Right renal pelvis (tissue), 4 donors: ENCODE measurements around the gene COL23A1. TPM values are rescaled to one million over a fixed set of nuclear protein-coding genes. Genes with fewer than 3 reads are reported as not detected.

ENCODE experiments used
- DNase-seq, 4 donors: peaks; one replicate each; pipeline ENCODE4 v3.0.0-alpha.2; 2013; ENCODE audit warnings: low read depth in 4 of 4, low spot score in 3 of 4, missing footprints in 1 of 4
- polyA plus RNA-seq, 4 donors: library from polyadenylated mRNA; unstranded; fragments of 120-200 nt; gene quantifications; one replicate each; pipeline ENCODE4 v1.2.1, GENCODE V29; 2013; ENCODE audit not compliant: insufficient read length in 4 of 4

The COL23A1 gene
- polyA plus RNA-seq, 4 donors: 5.7 to 8.2 (median 6.4) TPM

DNA sequence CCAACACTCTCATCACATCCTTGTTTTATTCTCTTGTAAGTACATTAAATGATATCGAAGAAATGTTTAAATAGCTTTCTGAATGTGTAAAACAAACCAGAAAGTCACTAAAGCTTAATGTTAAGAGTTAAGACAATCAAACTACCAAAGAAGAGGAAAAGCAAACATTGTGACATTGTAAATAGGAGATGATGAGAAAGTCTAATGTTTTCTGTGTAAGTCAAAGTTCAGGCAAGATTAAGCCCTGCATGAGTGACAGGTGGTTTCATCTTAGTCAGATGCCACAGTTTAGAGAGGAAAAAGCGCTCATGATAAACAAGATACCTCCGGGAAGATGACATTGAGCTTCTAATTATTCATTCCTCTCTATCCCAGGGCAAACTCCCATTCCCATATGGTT lies 306.7 kb downstream of the COL23A1 start:
- no peak for DNase-seq

DNA sequence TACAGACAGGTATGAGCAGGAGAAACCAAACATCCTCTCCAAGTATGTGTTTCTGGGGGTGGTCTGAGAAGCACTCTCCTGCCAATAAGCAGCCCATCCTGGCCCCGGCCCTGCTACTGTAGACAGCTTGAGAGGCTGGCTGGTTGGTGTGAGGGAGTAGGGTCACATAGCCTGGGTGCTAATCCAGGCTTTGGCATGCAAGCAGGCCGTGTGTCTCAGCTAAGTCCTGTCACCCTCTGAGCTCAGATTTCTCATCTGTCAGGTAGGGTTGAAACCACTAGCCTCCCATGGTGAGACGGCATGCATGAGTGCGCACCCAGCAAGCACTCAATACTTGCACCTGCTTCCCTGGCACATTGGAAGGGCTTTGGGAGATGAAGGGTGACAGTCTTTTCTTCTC lies 307.8 kb downstream of the COL23A1 start:
- DNase-seq: no peak

DNA sequence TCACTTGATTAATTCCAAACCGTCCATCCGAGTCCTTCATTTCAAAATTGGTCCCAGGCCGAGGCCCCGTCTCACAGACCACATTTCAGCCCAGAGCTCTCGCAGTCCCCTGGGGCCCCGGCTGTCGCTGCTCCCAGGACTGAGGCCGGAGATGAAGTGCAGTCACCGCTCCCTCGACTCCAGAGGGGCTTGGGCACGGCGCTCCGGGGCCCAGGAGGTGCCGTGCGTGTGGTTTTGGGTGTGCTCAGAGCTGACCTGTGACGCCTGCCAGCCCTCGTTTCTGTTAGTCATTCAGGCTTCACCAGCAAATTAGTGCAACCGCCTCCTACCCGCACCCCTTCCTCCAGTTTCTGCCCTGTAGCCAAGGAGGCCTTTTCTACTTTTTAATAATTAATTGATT lies 308.9 kb downstream of the COL23A1 start:
- DNase-seq: no peak

DNA sequence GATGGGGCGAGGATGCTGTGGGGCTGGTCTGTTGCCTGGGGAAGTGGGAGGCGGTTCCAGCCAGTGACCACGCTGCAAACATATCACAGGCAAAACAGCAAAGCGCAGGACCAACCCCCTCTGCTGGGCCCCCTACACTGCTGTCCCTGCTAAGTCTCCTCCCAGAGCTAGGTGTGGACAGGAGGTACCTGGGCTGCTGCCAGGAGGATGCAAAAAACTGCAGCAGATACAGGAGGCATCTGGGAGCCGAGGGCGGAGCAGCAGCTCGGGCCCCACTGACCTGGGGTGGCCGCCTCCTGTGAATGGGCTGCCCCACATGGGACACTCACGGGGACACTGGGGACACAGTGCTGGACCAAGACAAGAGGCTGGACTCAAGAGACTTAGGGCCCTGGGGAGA lies 309.6 kb downstream of the COL23A1 start:
- no peak for DNase-seq

DNA sequence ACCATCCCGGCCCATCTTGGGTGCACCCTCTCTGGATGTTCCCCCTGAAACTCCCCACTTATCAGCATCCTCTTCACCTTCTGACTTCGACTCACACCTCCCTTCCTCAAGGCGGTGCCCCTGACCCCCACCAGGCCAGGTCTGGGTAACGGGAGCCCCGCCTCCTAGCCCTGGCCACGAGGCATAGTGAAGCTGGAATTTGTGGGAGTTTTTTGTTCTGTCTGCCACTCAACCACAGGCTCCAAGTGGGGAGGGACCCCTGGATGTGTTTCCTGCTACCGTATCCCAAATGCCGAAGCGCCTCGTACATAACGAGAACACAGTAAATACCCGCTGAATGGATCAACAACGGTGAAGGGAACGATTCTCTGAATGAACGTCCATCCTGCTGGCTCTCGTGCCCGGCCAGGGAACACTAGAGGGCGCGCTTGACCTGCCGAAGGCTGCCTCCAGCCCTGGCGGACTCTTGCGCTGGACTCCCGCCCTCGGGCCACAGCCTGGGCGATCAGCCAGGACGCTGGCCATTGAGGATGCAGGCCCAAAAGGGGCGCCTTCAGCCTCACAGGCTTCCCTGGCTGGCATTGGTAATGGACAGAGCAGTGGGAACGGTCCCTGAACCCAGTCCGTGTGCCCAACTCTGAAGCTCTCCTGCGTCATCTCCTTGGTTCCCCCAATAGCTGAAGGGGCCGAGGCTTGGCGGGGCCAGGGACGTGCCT lies 310.3 kb downstream of the COL23A1 start:
- DNase-seq: peak; percentile 63 to 79 (median 72)

DNA sequence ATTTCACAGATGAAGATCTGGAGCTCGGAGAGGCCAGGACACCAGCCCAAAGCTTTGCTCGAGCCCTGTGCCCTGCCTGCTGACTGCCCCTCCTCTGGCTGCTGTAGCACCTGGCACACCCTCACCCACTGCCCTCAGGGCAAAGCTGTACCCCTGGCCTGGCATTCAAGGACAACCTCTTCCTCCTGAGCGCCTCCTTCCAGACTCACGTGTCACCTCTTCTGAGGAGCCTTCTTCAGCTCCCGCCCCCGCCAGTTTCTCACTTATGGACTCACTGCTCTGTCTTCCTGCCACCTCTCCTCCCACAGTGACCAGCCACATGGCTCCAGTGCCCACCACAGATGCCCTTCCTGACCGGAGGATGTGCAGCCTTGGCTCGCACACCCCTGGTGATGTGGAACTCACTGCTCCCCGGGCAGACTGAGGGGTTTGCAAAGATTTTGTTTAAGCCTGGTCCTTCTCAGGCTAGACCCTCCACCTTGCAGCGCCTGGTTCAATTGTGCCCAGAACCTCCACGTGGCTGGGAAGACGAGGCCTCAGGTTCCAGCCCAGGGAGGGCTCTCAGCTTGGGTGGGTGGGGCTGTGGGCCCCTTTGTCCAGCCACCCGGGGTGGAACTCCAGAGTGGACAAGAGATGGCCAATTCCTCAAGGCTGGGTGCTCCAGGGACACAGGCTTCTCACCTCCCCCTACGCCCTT lies 311.0 kb downstream of the COL23A1 start:
- no peak for DNase-seq

DNA sequence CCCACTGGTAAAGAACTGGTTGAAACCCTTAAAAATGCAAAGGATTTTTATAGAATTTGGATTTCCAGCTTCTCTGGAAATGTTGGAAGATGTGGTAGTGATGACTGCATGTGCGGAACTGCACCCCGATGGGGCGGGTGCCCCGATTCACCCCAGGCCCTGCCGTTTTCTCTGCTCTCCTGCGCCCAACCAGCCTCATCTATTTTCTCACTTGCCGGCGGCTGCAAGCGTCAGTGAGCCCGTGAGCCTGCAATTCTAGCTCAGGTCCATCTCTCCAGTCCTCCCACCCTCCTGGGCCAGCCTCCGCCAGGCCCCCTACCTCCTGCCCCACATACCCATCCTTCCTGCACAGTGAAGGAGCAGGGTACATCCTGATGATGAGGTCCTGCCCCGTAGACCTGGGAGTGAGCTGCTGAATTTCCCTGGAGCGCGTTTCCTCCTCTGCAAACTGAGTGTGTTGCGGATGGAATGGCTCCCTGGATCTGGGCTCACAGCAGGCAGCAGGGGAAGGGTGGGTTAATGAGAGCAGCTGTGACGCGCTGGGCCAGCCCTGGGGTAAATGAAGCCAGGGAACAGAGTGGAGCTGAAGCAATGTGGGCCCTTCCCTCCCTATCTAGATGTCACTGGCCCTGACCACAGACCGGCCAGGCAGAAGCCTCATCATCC lies 311.7 kb downstream of the COL23A1 start:
- DNase-seq: no peak

DNA sequence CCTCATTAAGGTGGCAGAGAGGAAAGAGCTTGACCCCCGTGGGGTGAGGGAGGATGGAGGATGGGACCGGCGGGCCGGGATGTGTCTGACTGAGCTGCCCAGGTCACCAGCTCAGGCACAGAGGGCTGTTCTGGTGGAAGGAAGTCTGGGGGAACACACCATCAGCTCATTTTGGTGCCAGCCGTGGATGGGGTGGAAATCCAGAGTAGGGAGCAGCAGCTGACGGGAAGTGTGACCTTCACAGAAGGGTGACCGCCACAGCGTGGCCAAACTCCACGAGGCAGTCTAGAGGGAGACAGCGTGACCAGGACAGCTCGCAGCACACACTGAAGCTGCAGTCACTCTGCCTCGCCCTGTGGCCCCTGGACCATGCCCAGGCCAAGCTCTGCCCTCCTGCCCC lies 312.3 kb downstream of the COL23A1 start:
- no peak for DNase-seq

DNA sequence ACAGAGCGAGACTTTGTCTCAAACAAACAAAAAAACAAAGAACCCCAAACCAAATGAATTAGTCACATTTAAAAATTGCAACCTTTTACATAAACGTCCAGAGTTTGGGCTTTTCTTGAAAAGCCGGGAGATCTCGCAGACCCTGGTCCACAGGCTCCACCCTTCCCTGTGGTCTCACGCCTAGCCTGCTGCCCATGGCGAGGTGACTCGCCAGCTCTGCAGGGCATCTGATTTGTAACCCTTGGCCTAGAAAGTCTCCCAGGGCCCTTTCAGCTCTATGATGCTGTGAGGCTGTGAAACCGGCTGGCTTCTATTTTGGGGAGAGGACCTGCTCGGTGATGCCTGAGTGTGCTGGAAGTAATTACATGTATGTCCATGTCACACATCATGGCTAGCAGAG lies 312.8 kb downstream of the COL23A1 start:
- DNase-seq: no peak

DNA sequence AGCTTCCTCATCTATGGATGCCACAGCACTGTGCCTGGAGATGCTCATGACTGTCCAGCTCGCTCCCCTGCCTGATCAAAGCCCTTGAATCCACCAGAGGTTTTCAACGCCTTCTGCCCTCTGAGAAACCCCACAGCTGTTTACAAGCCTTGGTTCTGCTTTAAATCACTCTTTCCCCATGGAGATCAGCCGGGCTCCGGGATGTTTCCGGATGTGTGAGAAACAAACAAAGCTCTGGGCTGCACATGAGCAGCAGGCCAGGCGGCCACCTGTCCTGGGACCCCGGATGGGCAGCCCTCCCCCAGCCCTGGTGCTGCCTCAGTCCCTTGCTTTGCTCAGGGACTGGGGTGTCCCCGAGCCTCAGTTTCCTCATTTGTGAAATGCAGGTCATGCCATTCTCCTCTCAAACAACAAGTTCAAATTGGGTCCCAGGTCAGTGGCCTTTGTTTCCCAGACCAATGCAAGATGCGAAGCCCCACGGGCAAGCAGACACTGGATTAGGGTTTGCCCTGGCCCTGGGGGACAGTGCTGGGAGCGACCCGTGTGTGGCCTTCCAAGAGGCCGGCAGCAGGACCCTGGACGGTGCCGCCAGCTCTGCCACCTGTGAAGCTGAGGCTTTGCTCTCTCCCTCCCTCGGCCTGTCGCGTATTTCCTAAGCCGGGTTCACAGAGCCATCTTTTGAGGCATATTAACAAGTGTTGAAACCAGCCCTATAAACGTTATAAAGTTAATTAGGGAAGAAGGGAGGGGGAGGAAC lies 315.2 kb downstream of the COL23A1 start:
- no peak for DNase-seq

DNA sequence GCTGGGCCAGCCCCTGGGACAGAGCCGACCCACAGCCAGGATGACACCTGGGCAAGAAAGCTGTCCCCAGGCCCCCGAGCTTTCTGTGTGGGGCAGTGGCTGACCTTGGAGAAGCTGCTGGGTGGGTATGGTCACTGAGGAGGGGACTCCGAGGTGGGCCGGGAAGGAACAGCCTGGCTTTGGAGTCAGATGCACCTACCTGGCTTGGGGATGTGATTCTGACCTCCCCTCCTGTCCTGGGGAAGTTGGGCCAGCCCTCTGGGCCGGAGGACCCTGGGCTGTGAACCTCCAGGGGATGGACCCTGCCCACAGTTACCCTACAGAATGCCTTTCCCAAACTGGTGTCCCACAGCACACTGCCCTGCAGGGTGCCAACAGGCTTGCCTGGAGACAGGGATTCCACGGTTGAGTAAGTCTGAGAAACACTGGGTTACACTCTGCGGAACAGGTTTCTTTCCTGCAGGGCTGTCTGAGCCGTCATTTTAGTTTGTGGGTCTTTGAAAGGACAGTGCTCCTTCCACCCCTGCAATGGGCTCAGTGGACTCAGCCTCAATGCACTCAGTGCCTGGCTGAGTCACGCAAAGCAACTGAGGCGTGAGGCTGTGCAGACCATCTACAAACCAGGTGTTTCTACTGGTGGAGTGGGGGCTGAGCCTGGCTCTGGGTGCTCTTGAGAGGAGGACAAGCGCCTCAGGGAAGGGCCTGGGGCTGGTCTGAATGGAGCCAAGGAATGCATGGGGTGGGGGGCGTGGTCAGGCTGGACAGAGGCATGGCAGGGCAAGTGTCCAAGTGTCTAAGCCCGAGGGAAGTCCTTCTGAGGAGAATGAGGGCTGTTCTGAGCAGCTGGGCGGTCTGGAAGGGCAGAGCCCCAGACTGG lies 316.3 kb downstream of the COL23A1 start:
- no peak for DNase-seq

DNA sequence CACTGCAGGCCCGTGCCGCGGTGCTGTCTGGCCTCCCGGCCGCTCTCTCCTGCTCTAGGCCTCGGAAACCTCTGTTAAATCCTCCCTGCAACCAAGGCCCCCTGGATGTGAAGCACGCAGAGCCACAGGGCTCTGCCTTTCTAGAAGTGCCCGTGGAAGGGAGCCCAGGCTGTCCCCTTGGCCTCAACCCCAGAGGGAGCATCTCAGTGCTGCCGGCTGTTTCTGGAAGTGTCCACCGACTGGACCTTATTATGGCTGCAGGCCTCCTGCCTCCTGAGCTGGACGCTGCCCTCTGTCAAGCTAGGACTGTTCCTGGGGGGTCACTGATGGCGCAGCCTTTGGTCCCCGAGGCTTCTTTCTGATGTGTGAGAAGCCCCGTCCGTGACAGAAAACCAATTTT lies 317.2 kb downstream of the COL23A1 start:
- no peak for DNase-seq

DNA sequence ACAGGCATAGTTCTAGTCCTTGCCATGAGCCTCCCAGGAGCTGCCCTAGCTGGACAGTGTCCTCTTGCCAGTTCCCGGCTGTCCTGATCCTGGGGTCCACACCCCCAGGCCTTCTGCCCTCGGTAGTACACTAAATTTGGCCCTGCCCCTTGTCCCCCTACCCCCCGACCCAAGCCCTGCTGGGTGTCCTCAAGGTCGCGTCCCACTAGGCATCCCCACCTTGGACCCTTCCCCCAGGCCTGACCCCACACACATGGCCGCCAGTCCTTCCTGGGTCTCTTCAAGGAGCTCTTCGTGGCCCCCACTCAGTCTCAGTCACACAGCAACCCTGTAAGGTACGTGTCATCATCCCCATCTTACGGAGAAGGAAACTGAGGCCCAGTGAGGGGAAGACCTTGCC lies 317.6 kb downstream of the COL23A1 start:
- DNase-seq: no peak

DNA sequence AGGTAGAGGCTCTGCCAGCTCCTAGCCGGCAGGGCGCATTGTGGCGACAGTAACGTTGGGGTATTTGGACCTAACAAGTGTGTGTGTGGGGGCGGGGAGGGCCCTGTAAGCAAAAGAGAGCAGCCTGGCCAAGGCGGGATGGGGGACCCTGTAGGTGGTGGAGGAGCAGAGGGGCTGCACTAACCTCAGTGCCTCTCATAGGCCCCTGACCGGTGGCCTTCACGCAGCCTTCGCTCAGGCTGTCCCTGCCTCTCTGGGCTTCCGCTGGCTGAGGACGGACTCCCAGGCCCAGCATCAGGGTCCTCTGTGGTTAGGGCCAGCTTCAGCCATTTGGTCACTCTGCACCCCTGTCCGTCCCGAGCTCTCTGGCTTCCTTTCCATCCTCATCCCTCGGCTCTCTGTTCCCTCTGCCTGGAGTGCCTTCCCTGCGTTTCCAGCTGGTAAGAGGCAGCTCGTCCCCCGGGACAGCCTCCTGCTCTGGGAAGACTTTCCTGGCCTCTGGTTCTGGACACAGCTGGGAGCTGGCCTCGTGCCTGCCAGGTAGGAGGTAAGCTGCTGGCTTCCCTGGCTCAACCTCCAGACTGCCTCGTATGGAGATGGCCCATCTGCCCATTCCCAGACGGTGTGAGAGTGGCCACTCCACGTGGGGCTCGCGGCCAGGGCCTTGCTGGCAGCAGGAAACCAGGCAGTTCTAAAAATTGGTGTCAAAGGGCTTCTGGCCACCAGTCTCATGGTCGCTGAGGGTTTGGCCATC lies 318.3 kb downstream of the COL23A1 start:
- DNase-seq: no peak

DNA sequence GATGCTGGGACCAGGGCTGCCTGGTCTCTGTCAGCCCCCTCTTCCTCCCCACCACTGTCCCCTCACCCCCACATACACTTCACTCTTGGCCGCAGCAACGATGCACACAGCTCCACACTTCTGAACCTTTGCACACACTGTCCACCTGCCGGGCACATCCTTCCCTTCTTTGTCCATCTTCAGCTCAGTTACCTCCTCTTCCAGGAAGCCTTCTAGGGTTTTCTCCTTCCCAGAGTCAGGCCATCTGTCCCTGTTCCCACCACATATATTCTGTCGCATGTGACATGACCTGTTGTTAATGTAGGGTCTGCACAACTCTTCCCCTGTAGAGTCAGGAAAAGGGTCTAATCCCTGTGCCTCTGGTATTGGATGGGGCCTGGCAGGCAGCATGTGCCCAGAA lies 319.0 kb downstream of the COL23A1 start:
- DNase-seq: no peak

DNA sequence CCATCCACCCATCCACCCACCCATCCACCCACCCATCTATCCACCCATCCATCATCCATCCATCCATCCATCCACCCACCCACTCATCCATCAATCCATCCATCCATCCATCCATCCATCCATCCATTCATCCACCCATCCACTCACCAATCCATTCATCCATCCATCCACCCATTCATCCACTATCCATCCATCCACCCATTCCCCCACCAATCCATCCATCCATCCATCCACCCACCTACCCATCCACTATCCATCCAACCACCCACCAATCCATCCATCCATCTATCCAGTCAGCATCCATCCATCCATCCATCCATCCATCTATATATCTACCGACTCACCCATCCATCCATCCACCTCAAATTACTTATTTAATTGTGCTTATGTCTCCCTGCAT lies 320.7 kb downstream of the COL23A1 start:
- no peak for DNase-seq

DNA sequence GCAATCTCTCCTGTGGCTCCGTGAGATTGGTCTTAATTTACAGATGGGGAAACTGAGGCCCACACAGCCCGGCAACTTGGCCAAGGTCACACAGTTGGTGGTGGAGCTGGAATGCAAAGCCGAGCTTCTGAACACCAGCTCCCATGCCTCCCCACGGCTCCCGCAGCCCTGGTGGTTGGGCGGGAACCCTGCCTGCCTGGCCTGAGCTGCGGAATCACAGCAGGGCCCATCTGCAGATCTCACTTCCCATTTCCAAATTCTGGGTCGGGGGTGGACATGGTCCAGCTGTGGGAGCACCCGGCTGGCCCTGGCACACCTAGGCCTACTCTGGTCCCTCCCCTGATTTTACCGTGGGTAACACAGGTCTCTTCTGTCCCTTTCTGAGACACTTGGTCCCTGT lies 322.3 kb downstream of the COL23A1 start:
- DNase-seq: no peak

DNA sequence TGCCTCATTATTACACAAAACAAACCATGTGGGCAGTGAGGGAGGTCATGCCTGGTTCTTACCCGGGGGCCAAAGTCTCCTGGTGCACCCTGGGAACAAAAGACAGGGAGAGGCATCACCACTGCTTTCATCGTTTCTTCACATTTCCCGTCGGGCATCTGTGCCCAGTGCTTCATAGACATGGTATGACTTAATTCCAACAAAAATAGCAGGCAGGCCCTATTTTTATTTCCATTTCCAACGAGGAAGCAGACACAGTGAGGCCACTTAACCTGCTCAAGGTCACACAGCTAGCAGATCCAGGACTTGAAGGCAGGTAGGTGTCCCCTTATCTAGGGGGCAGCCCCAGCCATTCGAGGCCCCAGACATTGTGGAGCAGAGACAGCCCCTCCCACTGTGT lies 322.9 kb downstream of the COL23A1 start:
- no peak for DNase-seq

DNA sequence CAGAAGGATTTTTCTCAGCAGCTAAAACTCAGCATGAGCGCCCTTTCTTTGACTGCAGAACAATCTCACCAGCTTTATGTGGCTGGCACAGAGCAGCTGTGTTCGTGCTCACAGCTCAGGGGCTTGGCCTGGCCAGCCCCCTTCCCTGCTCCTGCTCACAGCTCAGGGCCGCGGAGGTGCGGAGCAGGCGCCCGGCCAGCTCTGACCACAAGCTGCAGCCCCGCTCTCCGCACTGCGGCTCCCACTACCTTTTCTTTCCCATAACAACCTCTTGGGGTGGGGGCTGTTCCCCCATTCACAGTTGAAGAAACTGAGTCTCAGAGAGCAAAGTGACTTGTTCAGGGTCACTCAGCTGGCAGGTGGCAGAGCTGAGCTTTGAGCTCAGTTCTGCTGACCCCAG lies 323.6 kb downstream of the COL23A1 start:
- DNase-seq: no peak

DNA sequence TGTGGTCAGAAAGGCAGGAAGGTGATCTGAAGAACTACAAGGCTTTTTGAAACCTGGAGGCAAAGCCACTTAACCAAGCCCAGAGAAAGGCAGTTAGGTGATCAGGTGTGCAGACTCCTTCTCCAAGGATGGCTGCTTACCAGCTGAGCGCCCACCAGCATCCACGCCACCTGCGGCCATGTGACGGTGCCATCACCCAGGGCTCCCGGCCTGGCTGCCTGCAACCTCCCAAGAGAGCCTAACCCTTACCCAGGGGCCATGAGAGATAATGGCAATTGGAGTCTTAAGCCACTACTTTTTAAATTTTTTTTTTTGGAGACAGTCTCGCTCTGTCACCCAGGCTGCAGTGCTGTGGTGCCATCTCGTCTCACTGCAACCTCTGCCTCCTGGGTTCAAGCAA lies 324.4 kb downstream of the COL23A1 start:
- DNase-seq: no peak
